GM12801 (cell line): ENCODE measurements around the gene ORMDL3.

Experiments used
- CTCF ChIP-seq: IDR thresholded peaks from one replicate; pipeline ENCODE4 v1.5.1; 2011; ENCODE audit warnings: control low read depth; ENCODE audit not compliant: insufficient read length; ENCODE audit errors: extremely low read depth

The ORMDL3 gene

GRCh38 chr17:39904990-39905288 is 22.5 kb downstream of the ORMDL3 start:
- no peak for TF ChIP-seq CTCF

GRCh38 chr17:39903158-39903884 is 24.1 kb downstream of the ORMDL3 start:
- TF ChIP-seq CTCF = no peak

- TF ChIP-seq CTCF = no peak
Observed at GRCh38 chr17:39899215-39899614, 28.2 kb downstream of the ORMDL3 start.

GRCh38 chr17:39898088-39898487 is 29.3 kb downstream of the ORMDL3 start:
- no peak for TF ChIP-seq CTCF

GRCh38 chr17:39894681-39895376 is 32.6 kb downstream of the ORMDL3 start:
- TF ChIP-seq CTCF = no peak

- no peak for TF ChIP-seq CTCF
Observed at GRCh38 chr17:39889200-39889599, 38.2 kb downstream of the ORMDL3 start.

- no peak for TF ChIP-seq CTCF
Observed at GRCh38 chr17:39887078-39887477, 40.3 kb downstream of the ORMDL3 start.
